NT2/D1 (cell line): ENCODE measurements around the gene ZBTB20.

Experiments used
- SUZ12 ChIP-seq: IDR thresholded peaks from 2 replicates; pipeline ENCODE4 v1.6.1; 2011; ENCODE audit not compliant: insufficient read length, insufficient read depth; ENCODE audit errors: extremely low read depth
- YY1 ChIP-seq: IDR thresholded peaks from 2 replicates; pipeline ENCODE4 v1.6.1; 2011; ENCODE audit not compliant: insufficient read length, insufficient read depth
- ZNF274 ChIP-seq: IDR thresholded peaks from 2 replicates; pipeline ENCODE4 v1.6.1; 2011; ENCODE audit warnings: mild to moderate bottlenecking, low read depth, low read length

DNA sequence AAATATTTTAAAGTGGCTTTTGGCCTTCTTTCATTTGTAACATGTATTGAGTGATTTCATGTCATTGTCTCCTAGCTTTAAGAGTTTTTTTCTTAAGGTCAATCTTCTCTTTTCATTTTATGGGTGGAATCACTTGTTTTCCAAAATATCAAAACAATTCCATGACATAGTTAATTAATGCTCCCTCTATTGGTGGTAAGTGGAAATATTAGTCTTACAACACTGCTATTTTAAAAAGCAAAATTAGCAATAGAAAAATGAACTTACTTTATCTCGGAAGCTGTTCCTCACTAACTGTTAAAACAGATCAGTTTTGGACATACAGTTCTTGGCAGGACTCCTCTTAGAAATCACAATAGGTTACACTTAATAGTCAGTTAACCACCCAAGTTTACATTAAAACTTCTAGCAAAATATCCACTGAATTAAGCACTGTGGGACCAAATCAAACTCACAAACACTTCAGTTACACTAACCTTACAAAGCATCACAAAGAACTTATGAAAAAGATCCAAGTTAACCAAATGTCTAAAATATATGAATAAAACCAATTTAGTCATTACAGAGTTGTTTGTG, 810.9 kb downstream of the ZBTB20 start:
- TF ChIP-seq ZNF274 (no peak), SUZ12 (no peak), YY1 (no peak)
